OCI-LY7 (cell line): ENCODE measurements around the gene CFAP73. TPM values are rescaled to one million over a fixed set of nuclear protein-coding genes. Genes with fewer than 3 reads are reported as not detected.
"Not testable (repeated sequence)": the region's sequence is repeated elsewhere in the genome, so short reads cannot be mapped to it uniquely, and the experiment has no call there.

Experiments
- BruUV-seq: library from RNA; stranded (reverse); fragments of 400-500 nt; replicated peaks from 2 replicates; lab custom pipeline; 2021; lab: Mats Ljungman, UMichigan
- CTCF ChIA-PET: fragments of 300-600 bp; sonication (Branson Sonifier 250); formaldehyde crosslinking; loops from one replicate; lab custom pipeline; 2022; ENCODE audit warnings: antibody characterized with exemption; ENCODE audit not compliant: unreplicated experiment; lab: Charles Lee
- POLR2A ChIA-PET: fragments of 300-600 bp; sonication (Branson Sonifier 250); formaldehyde crosslinking; loops from one replicate; lab custom pipeline; 2022; ENCODE audit warnings: antibody characterized with exemption; lab: Charles Lee
- DNase-seq: peaks from one replicate; pipeline ENCODE4 v3.0.0-alpha.2; 2015; ENCODE audit warnings: low spot score
- H2AFZ ChIP-seq: fragments of 200-600 bp; sonication (generic), shearing (Covaris generic); 2 replicates; pipeline ENCODE4 v1.6.1; 2014; ENCODE audit warnings: mild to moderate bottlenecking, antibody characterized with exemption, low read length, moderate library complexity
- H3K27ac ChIP-seq: fragments of 200-600 bp; sonication (generic); 2 replicates; pipeline ENCODE4 v1.5.1; 2014; ENCODE audit warnings: mixed run types, low read depth, mild to moderate bottlenecking, moderate library complexity, low read length, inconsistent platforms; ENCODE audit not compliant: poor library complexity, severe bottlenecking
- H3K36me3 ChIP-seq: fragments of 200-600 bp; sonication (generic); 2 replicates; pipeline ENCODE4 v1.6.1; 2014; ENCODE audit warnings: mild to moderate bottlenecking, antibody characterized with exemption, low read length, moderate library complexity, mixed read lengths; ENCODE audit not compliant: insufficient read depth
- H3K4me1 ChIP-seq: fragments of 200-600 bp; sonication (generic); 2 replicates; pipeline ENCODE4 v1.5.1; 2014; ENCODE audit warnings: mild to moderate bottlenecking, low read length; ENCODE audit not compliant: insufficient read depth, poor library complexity, severe bottlenecking
- H3K4me2 ChIP-seq: fragments of 200-600 bp; sonication (generic); 2 replicates; pipeline ENCODE4 v1.6.1; 2014; ENCODE audit warnings: mild to moderate bottlenecking, low read length
- H3K4me3 ChIP-seq: fragments of 200-600 bp; sonication (generic); 2 replicates; pipeline ENCODE4 v1.5.1; 2014; ENCODE audit warnings: mild to moderate bottlenecking, low read depth, low read length; ENCODE audit not compliant: poor library complexity, severe bottlenecking
- H3K79me2 ChIP-seq: fragments of 200-600 bp; sonication (generic); 2 replicates; pipeline ENCODE4 v1.6.1; 2016; ENCODE audit warnings: low read depth, mild to moderate bottlenecking, low read length, moderate library complexity, mixed read lengths; ENCODE audit not compliant: insufficient read depth
- H3K9me2 ChIP-seq: fragments of 200-600 bp; sonication (generic); 2 replicates; pipeline ENCODE4 v1.6.1; 2016; ENCODE audit warnings: mild to moderate bottlenecking, low read length, mixed read lengths; ENCODE audit not compliant: insufficient read depth
- H3K9me3 ChIP-seq: fragments of 200-600 bp; sonication (generic); 2 replicates; pipeline ENCODE4 v1.6.1; 2014; ENCODE audit warnings: mild to moderate bottlenecking, mixed run types, low read length, mixed read lengths
- H4K20me1 ChIP-seq: fragments of 200-600 bp; sonication (generic); 2 replicates; pipeline ENCODE4 v1.6.1; 2014; ENCODE audit warnings: mild to moderate bottlenecking, antibody characterized with exemption, low read length, moderate library complexity, mixed read lengths; ENCODE audit not compliant: insufficient read depth
- EZH2phosphoT487 ChIP-seq: fragments of 200-600 bp; sonication (generic); IDR thresholded peaks from 2 replicates; pipeline ENCODE4 v1.6.1; 2018; ENCODE audit warnings: low read depth, borderline replicate concordance, mild to moderate bottlenecking, mixed run types, antibody characterized with exemption, low read length, moderate library complexity, mixed read lengths
- intact Hi-C: fragments of 100-400 bp; cut with micrococcal nuclease; formaldehyde crosslinking; loops from one replicate; pipeline ENCODE4 v1.10.0; 2022; ENCODE audit not compliant: unreplicated experiment
- total RNA-seq, 2 experiments: library from RNA; depleted of rRNA in 1 of 2; stranded (reverse); fragments of >200 nt in 1 of 2; shearing (Covaris generic) in 1 of 2; gene quantifications; 2 replicates each; pipeline ENCODE4 v1.2.3, GENCODE V29; 2014 to 2022
- TF ChIP-seq, protein P1 (sequence below): fragments of 200-600 bp; sonication (generic); conservative IDR thresholded peaks from 2 replicates; pipeline ENCODE4 v1.5.1; 2014; ENCODE audit warnings: mild to moderate bottlenecking, antibody characterized with exemption, low read length, moderate library complexity, mixed read lengths

Gene CFAP73
- total RNA-seq, 2 experiments from 2014 or later: 26.9 to 37.4 TPM

DNA sequence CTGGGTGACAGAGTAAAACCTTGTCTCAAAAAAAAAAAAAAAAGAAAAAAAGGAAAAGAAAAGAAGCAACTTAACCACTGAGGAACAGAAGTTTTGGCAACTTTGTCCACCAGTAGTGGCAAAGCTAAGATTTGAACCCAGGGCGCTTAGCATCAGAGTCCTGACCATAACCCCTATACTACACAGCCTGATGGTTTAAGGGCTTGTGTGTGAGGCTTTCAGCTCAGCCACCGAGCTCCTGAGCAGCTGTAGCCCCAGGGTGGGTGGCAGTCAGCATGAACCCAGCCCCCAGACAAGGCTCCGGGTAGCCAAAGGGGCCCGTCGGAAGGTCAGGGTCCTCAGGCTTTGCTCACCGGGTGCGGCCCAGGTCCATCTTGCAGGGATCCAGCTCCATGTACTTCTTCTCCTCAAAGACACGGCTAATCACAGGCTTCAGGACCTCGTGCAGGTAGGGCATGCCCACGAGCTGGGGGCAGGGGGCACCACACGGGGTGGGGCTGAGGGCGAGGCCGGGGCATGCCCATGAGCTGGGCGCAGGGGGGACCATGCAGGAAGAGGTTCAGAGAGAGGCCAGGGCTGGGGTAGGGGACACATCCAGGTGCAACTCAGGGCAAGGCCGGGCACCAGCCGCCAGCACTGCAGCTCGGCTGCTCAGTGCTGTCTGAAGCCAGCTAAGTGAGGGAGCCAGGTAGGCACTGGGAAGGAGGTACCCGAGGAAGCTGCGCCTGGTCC lies 34.9 kb upstream of the CFAP73 start:
- H3K4me3 ChIP-seq: no peak overlapping the region
- intact Hi-C loops: no loop called here
- BruUV-seq: no TSS peak
- TF ChIP-seq EZH2phosphoT487: no peak
- TF ChIP-seq, protein P1, sequence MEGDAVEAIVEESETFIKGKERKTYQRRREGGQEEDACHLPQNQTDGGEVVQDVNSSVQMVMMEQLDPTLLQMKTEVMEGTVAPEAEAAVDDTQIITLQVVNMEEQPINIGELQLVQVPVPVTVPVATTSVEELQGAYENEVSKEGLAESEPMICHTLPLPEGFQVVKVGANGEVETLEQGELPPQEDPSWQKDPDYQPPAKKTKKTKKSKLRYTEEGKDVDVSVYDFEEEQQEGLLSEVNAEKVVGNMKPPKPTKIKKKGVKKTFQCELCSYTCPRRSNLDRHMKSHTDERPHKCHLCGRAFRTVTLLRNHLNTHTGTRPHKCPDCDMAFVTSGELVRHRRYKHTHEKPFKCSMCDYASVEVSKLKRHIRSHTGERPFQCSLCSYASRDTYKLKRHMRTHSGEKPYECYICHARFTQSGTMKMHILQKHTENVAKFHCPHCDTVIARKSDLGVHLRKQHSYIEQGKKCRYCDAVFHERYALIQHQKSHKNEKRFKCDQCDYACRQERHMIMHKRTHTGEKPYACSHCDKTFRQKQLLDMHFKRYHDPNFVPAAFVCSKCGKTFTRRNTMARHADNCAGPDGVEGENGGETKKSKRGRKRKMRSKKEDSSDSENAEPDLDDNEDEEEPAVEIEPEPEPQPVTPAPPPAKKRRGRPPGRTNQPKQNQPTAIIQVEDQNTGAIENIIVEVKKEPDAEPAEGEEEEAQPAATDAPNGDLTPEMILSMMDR: no peak
- H3K9me3 ChIP-seq: no peaks in the 10 kb centered on the region
- CTCF ChIA-PET: no interaction called here
- peaks cover 30% of the 10 kb centered on the region for H3K4me1 ChIP-seq
- DNase-seq: no peak
- POLR2A ChIA-PET: interaction anchor here (0.7 to 1.0 kb wide), 3 partner anchors 9 to 229 kb away, joined by 4 read pairs; no protein-coding TSS in a partner anchor
- no peaks in the 10 kb centered on the region for H4K20me1 ChIP-seq
- H3K79me2 ChIP-seq: no peaks in the 10 kb centered on the region
- peaks cover 97% of the 10 kb centered on the region for H3K36me3 ChIP-seq
- H3K4me2 ChIP-seq: no peak overlapping the region
- H3K9me2 ChIP-seq: no peaks in the 10 kb centered on the region
- no peak overlapping the region for H2AFZ ChIP-seq
- no peak overlapping the region for H3K27ac ChIP-seq

DNA sequence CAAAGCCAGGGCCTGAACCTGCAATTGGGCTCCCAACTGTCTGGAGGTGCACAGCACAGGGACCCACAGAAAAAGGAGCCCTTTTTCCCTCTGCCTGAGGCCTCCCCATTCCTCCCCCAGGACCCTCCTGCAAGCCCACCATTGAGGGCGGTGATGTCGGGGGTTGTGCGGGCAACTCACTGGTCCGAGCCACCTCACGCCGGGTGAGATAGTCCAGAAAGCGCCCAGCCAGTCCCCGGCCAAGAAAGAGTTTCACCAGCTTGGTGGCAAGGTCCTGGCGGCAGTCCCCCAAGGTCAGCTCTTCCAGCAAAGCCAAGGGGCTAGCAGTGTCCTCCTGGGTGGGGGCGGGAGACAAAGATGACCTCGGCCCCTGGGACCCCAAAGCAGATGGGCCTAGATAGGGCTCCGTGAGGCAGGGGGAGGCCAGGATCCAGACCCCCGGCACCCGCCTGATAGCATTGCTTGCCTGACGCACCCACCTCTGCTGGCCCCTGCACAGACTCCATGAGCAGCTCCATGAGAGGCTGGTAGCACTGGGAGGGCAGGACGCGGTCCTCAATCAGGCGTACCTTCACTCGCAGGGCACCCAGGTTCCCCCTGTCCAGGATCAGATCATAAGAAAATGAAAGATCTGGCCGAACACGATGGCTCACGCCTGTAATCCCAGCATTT lies 33.9 kb upstream of the CFAP73 start:
- Histone ChIP-seq H3K9me2 (no peaks in the 10 kb centered on the region), H4K20me1 (no peaks in the 10 kb centered on the region), H3K4me1 (peaks cover 31% of the 10 kb centered on the region), H3K27ac (no peak overlapping the region), H3K4me3 (no peak overlapping the region), H3K36me3 (peaks cover 97% of the 10 kb centered on the region), H3K79me2 (no peaks in the 10 kb centered on the region), H3K9me3 (no peaks in the 10 kb centered on the region), H3K4me2 (no peak overlapping the region), H2AFZ (no peak overlapping the region)
- intact Hi-C loops: no loop called here
- POLR2A ChIA-PET: interaction anchor here (1.0 kb wide), 1 partner anchor 8 kb away, joined by 4 read pairs; no protein-coding TSS in a partner anchor
- TF ChIP-seq EZH2phosphoT487: no peak
- no peak for DNase-seq
- BruUV-seq: no TSS peak
- CTCF ChIA-PET: no interaction called here

DNA sequence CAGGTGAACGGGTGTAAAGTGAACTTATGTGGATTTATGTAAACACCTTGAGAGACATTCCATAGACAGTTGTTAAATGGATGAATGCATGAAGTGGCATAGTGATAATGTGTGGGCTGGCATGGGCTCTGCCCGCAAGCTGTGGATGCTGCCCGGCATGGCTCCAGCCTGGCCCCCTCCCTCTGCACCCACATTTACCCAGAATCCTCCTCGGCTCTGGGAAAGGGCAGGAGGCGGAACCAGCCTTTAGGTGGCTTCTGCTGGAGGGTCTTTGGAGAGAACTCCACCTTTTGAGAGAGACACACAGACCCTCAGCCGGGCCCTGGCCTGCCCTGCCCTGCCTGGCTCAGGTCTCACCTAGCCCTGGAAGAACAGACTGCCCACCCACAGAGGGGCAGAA lies 32.6 kb upstream of the CFAP73 start:
- peaks cover 44% of the 10 kb centered on the region for H3K4me1 ChIP-seq
- intact Hi-C loops: no loop called here
- no peak for TF ChIP-seq EZH2phosphoT487
- TF ChIP-seq, protein P1: no peak
- no peaks in the 10 kb centered on the region for H3K79me2 ChIP-seq
- H3K36me3 ChIP-seq: peaks cover 91% of the 10 kb centered on the region
- POLR2A ChIA-PET: no interaction called here
- no TSS peak for BruUV-seq
- no peaks in the 10 kb centered on the region for H4K20me1 ChIP-seq
- H3K9me2 ChIP-seq: no peaks in the 10 kb centered on the region
- no peak for DNase-seq
- peak overlapping the region; percentile 37 for H3K27ac ChIP-seq
- no peak overlapping the region for H3K4me2 ChIP-seq
- no peak overlapping the region for H2AFZ ChIP-seq
- no peaks in the 10 kb centered on the region for H3K9me3 ChIP-seq
- no peak overlapping the region for H3K4me3 ChIP-seq
- CTCF ChIA-PET: no interaction called here

DNA sequence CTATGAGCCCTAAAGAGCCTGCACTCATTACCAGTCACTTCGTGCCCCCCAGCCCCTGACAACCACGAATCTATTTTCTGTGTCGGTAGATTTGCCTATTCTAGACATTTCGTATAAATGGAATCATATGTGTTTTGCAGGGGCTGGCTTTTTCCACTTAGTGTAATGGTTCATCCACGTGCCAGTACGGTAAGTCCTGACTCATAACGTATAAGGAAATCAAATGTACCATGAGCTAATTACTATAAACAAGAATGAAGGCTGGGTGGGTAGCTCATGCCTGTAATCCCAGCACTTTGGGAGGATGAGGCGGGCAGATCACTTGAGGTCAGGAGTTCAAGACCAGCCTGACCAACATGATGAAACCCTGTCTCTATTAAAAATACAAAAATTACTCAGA lies 31.8 kb upstream of the CFAP73 start:
- H3K9me3 ChIP-seq, H3K9me2 ChIP-seq, intact Hi-C loops, H3K4me2 ChIP-seq, H4K20me1 ChIP-seq, DNase-seq, H3K79me2 ChIP-seq, H2AFZ ChIP-seq, BruUV-seq, H3K4me3 ChIP-seq, POLR2A ChIA-PET: not testable (repeated sequence)
- H3K36me3 ChIP-seq: peaks cover 92% of the 10 kb centered on the region
- CTCF ChIA-PET: interaction anchor here (0.6 kb wide), 1 partner anchor 10 kb away, joined by 4 read pairs; no protein-coding TSS in a partner anchor
- peaks cover 52% of the 10 kb centered on the region for H3K4me1 ChIP-seq
- peak overlapping the region; percentile 37 for H3K27ac ChIP-seq
